ENCODE measurements around the gene LTBP1. TPM values are rescaled to one million over a fixed set of nuclear protein-coding genes. Genes with fewer than 3 reads are reported as not detected.

Gene LTBP1
- total RNA-seq, 1 experiment from 2014 or later, result 12.5 TPM

- CTCF ChIA-PET, result no interaction called here
- DNase-seq (ENCODE audit: low read depth, low spot score) (no peak), ATAC-seq (no peak)
- H3K4me3 ChIP-seq (ENCODE audit: low read depth in 2 of 2, low read length in 2 of 2), result no peak overlapping the region
- H3K27ac ChIP-seq (ENCODE audit: low read length), result no peak overlapping the region
- no TSS peak for BruUV-seq (replicated peaks)
- H3K9me3 ChIP-seq (ENCODE audit: control insufficient read depth, insufficient read depth, low read depth, low read length), result no peaks in the 10 kb centered on the region
- intact Hi-C loops (cut with micrococcal nuclease; ENCODE audit: unreplicated experiment), result no loop called here
- H3K27me3 ChIP-seq (ENCODE audit: control insufficient read depth, insufficient read depth, low read length), result no peaks in the 10 kb centered on the region
- H3K36me3 ChIP-seq (ENCODE audit: control insufficient read depth, insufficient read depth, low read length), result no peaks in the 10 kb centered on the region
- TF ChIP-seq SIN3A (IDR thresholded peaks at IDR 0.05; ENCODE audit: borderline replicate concordance, insufficient read depth, low read depth, low read length) (no peak), REST (IDR thresholded peaks at IDR 0.05; ENCODE audit: insufficient read depth in 1 of 2, low read depth in 2 of 2, low read length in 1 of 2) (no peak), CTCF (IDR thresholded peaks at IDR 0.05) (no peak), TCF7L2 (IDR thresholded peaks at IDR 0.05; ENCODE audit: low read depth, low read length) (no peak), POLR2AphosphoS5 (IDR thresholded peaks at IDR 0.05; ENCODE audit: low read depth, low read length) (no peak)
- POLR2A ChIA-PET, result no interaction called here
- in situ Hi-C loops (cut with HindIII; ENCODE audit: low pct_unique_long_range_greater_than_20kb, low sequenced_read_pairs), result no loop called here
- H3K4me1 ChIP-seq (ENCODE audit: control insufficient read depth, insufficient read depth, low read length), result no peaks in the 10 kb centered on the region
Observed at GRCh38 chr2:33217406-33217805, 270.7 kb downstream of the LTBP1 start.

- in situ Hi-C loops (cut with HindIII; ENCODE audit: low pct_unique_long_range_greater_than_20kb, low sequenced_read_pairs) (no loop called here), intact Hi-C loops (cut with micrococcal nuclease; ENCODE audit: unreplicated experiment) (no loop called here)
- DNase-seq (ENCODE audit: low read depth, low spot score), result no peak
- TF ChIP-seq REST (IDR thresholded peaks at IDR 0.05; ENCODE audit: insufficient read depth in 1 of 2, low read depth in 2 of 2, low read length in 1 of 2), result no peak
- no peak for TF ChIP-seq TCF7L2 (IDR thresholded peaks at IDR 0.05; ENCODE audit: low read depth, low read length)
- no peak for TF ChIP-seq POLR2AphosphoS5 (IDR thresholded peaks at IDR 0.05; ENCODE audit: low read depth, low read length)
- no peak for TF ChIP-seq CTCF (IDR thresholded peaks at IDR 0.05)
- no peak for TF ChIP-seq SIN3A (IDR thresholded peaks at IDR 0.05; ENCODE audit: borderline replicate concordance, insufficient read depth, low read depth, low read length)
- Histone ChIP-seq H3K4me3 (ENCODE audit: low read depth in 2 of 2, low read length in 2 of 2) (no peak overlapping the region), H3K4me1 (ENCODE audit: control insufficient read depth, insufficient read depth, low read length) (no peaks in the 10 kb centered on the region), H3K27me3 (ENCODE audit: control insufficient read depth, insufficient read depth, low read length) (no peaks in the 10 kb centered on the region), H3K9me3 (ENCODE audit: control insufficient read depth, insufficient read depth, low read depth, low read length) (no peaks in the 10 kb centered on the region), H3K36me3 (ENCODE audit: control insufficient read depth, insufficient read depth, low read length) (no peaks in the 10 kb centered on the region), H3K27ac (ENCODE audit: low read length) (no peak overlapping the region)
- no TSS peak for BruUV-seq (replicated peaks)
- ATAC-seq, result no peak
- ChIA-PET POLR2A (no interaction called here), CTCF (no interaction called here)
Observed at GRCh38 chr2:33219114-33219513, 272.4 kb downstream of the LTBP1 start.

Data from Panc1 (cell line).